ENCODE data around the gene CENPM. TPM values are rescaled to one million over a fixed set of nuclear protein-coding genes. Genes with fewer than 3 reads are reported as not detected.

CENPM gene
- total RNA-seq, result 3.5 and 33.3 TPM in 2 replicates

GRCh38 chr22:41946629-41947423 lies at the start of gene CENPM:
Gene CENPM, minus strand, starts transcription at chr22:41947152. Its CDS starts 76 bp downstream, at chr22:41947076.

DNA sequence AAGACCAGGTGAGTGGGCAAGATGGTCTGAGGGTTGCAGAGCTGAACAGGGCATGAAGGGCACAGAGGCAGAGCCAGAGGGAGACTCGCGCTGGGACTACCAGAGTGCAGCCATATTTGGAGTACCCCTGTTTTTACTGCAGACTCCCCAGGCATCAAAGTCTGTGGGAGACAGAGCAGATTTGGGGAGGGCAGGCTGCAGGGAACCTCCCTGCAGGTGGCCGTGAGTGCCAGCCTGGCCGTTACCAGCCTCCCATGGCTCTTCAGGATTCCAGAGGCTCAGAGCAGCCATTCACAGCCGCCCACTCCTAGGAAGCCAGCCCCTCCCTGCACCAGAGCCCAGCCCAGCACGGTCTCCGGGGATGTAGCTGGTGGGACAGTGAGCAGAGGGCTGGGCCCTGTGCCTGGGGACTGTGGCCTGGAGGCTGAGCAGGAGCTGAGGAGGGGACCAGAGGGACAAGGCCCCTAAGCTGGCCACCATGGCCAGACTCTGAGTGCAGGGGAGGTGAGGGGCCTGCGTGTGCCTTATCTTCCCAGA lies 22.2 kb upstream of the CENPM start, which contains the start of gene SEPTIN3:
TSS of gene SEPTIN3 (plus strand) at position 334 of the 537 bp plus-strand sequence. CDS start 2,050 bp downstream, outside the sequence.

DNA sequence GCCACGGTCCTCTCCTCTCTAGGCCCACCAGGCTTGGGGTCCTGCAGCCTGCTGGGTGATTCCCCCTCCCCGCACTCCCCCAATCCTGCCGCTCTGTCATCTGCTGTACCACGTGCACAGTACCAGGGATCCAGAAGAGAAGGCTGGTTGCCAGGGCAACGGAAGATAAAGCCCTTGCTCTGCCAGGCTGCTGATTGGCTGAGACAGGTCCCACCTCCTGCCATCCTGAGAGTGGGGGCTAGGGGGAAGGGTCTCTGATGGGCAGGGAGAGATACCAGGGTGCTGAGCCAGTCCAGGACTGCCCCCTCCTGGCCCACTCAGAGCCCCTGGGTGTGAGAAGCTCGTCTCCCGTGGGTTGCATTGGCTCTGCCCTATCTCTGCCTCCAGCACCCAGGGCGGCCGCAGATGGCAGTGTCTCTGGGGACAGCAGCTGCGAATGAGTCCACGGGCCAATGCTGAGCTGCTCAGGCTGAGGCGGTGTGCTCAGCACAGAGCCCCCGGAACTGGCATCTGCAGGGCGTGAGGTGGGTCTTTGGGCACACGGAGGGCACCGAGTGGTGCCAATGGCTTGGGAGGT lies 5.0 kb upstream of the CENPM start, which contains the start of gene SMIM45:
TSS of gene SMIM45 (plus strand) at position 253 of the 577 bp plus-strand sequence.

GRCh38 chr22:41915035-41915785 lies 31.7 kb downstream of the CENPM start, which contains the start of gene SHISA8:
Gene SHISA8, minus strand, starts transcription at chr22:41915074. Its CDS starts 407 bp downstream, at chr22:41914667.

Other genes with a start within 250 kb of the CENPM start
- 0.73 and 0.99 TPM in 2 replicates for gene MEI1, start 247.6 kb downstream of the CENPM start, total RNA-seq
- gene CCDC134, start 146.5 kb downstream of the CENPM start, total RNA-seq, result 6.8 and 8.9 TPM in 2 replicates
- gene SREBF2, start 114.0 kb downstream of the CENPM start, total RNA-seq, result 60.7 and 83.5 TPM in 2 replicates
- not detected in 2 replicates for gene SHISA8, start 32.1 kb downstream of the CENPM start, total RNA-seq
- gene TNFRSF13C, start 20.3 kb downstream of the CENPM start, total RNA-seq, result 0.15 and 0.17 TPM in 2 replicates
- gene SEPTIN3, start 22.3 kb upstream of the CENPM start, total RNA-seq, result under 0.01 and 0.33 TPM in 2 replicates
- 0.73 and 1.7 TPM in 2 replicates for gene WBP2NL, start 51.6 kb upstream of the CENPM start, total RNA-seq
- 58.4 and 59.1 TPM in 2 replicates for gene NAGA, start 123.7 kb upstream of the CENPM start, total RNA-seq
- gene PHETA2, start 127.1 kb upstream of the CENPM start, total RNA-seq, result 14.1 and 26.8 TPM in 2 replicates
- 4.1 and 6.7 TPM in 2 replicates for gene SMDT1, start 132.5 kb upstream of the CENPM start, total RNA-seq
- 34.6 and 86.8 TPM in 2 replicates for gene NDUFA6, start 143.6 kb upstream of the CENPM start, total RNA-seq
- 0.15 and 0.33 TPM in 2 replicates for gene CYP2D6, start 183.7 kb upstream of the CENPM start, total RNA-seq

Data from smooth muscle cell of trachea (primary cell).